Stomach (tissue), 9 donors: ENCODE measurements around the gene PLCG1. TPM values are rescaled to one million over a fixed set of nuclear protein-coding genes. Genes with fewer than 3 reads are reported as not detected.
"Not testable (repeated sequence)": the region's sequence is repeated elsewhere in the genome, so short reads cannot be mapped to it uniquely, and the experiment has no call there.

ENCODE experiments used
- DNase-seq, 2 donors: peaks; one replicate each; pipeline versions ENCODE4 v3.0.0 to v3.0.0-alpha.2; 2013 to 2019
- H3K27ac ChIP-seq, 5 donors: fragments of 200-600 bp in 4 of 5; sonication (generic) in 4 of 5; one replicate each; pipeline ENCODE4 v1.5.1; 2013 to 2019; ENCODE audit warnings: mild to moderate bottlenecking in 1 of 5, moderate library complexity in 1 of 5
- H3K27me3 ChIP-seq, 3 donors: fragments of 200-600 bp; sonication (generic); one replicate each; pipeline ENCODE4 v1.5.1; 2017 to 2019; ENCODE audit warnings: mixed run types in 1 of 3
- H3K36me3 ChIP-seq, 4 donors: fragments of 200-600 bp; sonication (generic); 1 replicate in 3 of 4; 2 replicates in 1 of 4; pipeline ENCODE4 v1.5.1; 2016 to 2019
- H3K4me1 ChIP-seq, 4 donors: fragments of 200-600 bp; sonication (generic); one replicate each; pipeline ENCODE4 v1.5.1; 2016 to 2019
- H3K4me3 ChIP-seq, 4 donors: fragments of 200-600 bp; sonication (generic) in 3 of 4; one replicate each; pipeline ENCODE4 v1.5.1; 2016 to 2019; ENCODE audit warnings: mild to moderate bottlenecking in 1 of 4
- H3K9me3 ChIP-seq, 4 donors: fragments of 200-600 bp; sonication (generic); one replicate each; pipeline ENCODE4 v1.5.1; 2016 to 2019
- CTCF ChIP-seq, 7 experiments: fragments of 450-650 bp in 4 of 7; fragments of 200-600 bp in 3 of 7; sonication (generic) in 3 of 7; IDR thresholded peaks; one replicate each; pipeline ENCODE4 v1.5.1; 2016 to 2019; ENCODE audit warnings: antibody characterized with exemption in 7 of 7, control low read depth in 2 of 7, mild to moderate bottlenecking in 1 of 7
- EP300 ChIP-seq: sonication (generic); formaldehyde crosslinking; IDR thresholded peaks from one replicate; pipeline ENCODE4 v1.6.1; 2017; ENCODE audit warnings: antibody characterized with exemption
- POLR2A ChIP-seq, 4 donors: fragments of 450-650 bp; IDR thresholded peaks; one replicate each; pipeline ENCODE4 v1.6.1; 2016; ENCODE audit warnings: antibody characterized with exemption in 4 of 4, control low read depth in 2 of 4, mild to moderate bottlenecking in 1 of 4, moderate library complexity in 1 of 4
- POLR2AphosphoS5 ChIP-seq, 3 donors: sonication (generic); formaldehyde crosslinking; IDR thresholded peaks; one replicate each; pipeline ENCODE4 v1.6.1; 2016; ENCODE audit warnings: antibody characterized with exemption in 3 of 3
- WGBS, 5 donors: extraction: QIAGEN DNeasy Blood & Tissue Kit in 3 of 5; methylation state at CpG; one replicate each; pipeline versions ENCODE4 v1.1.5 to v1.1.7; 2013 to 2018; 5-methylcytosine and 5-hydroxymethylcytosine counted together
- intact Hi-C: fragments of 100-400 bp; cut with DNase I; formaldehyde crosslinking; loops from one replicate; pipeline ENCODE4 v1.15.1; 2023; ENCODE audit warnings: low total_unique reads
- polyA plus RNA-seq, 3 donors: library from polyadenylated mRNA; stranded (reverse); fragments of 200-250 nt; gene quantifications; one replicate each; pipeline ENCODE4 v1.2.3, GENCODE V29; 2013
- total RNA-seq, 5 donors: library from RNA; depleted of rRNA; stranded (reverse); fragments of >200 nt; gene quantifications; one replicate each; pipeline versions ENCODE4 v1.1.0 to v1.2.3, GENCODE V29; 2014 to 2016
- donor health status: healthy with polysubstance abuse.
- donor health status: Bipolar disorder and iron deficiency.
- donor health status: healthy.

PLCG1 gene
- total and polyA plus RNA-seq, 8 donors: 16.3 to 576 (median 56.0) TPM

DNA sequence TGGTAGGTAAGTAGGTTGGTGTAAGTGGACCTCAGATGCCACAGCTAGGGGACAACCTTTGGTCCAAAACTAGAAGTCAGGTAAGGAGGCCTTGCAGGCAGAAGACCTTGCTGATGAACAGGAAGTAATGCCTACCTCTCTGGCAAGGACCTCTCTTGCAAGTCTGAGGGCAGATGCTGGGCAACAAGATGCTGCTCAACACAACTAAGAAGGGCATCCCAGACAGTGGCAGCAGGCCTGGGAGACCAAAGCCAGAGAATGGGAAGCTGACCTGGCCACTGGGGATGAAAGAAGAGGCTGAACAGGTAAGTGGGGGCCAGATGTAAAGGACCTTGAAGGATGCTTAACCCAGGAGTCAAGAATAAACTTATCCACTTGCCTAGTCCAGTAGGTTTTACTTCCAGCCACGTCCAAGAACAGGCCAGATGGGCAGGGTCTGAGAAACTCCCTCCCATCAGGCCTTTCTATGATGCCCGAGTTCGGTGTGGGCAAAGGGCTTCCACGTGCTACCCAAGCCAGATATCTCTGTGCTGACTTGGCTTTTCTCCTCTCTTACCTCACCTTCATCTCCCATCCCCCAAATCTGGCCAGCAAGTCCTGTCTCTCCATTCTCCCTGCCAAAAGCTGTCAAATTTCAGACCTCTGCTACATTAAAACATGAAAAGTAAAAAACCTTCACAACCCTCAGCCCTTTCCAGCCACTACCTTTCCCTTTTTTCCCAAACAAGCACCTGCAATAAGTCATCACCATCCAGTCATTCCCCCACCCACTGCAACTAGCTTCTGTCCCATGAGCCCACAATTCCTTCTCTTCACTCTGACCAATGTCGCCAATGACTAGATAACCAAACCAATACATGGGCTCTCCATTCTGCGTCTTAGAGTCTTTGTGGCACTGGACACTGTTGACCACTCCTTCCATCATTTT is 11.5 kb upstream of the PLCG1 start:
- H3K27me3 ChIP-seq: no peaks in the 10 kb centered on the region
- DNase-seq: no peak
- intact Hi-C loops: no loop called here
- 79 to 88% (median 85%) methylated on average over 6 of the region's 6 CpGs for WGBS, 5 donors
- TF ChIP-seq POLR2AphosphoS5 (IDR thresholded peaks at IDR 0.05) (no peak), POLR2A (IDR thresholded peaks at IDR 0.05) (no peak), CTCF (IDR thresholded peaks at IDR 0.05) (no peak), EP300 (no peak)
- H3K36me3 ChIP-seq: peaks cover 42 to 64% (median 60%) of the 10 kb centered on the region in 4 donors
- no peak overlapping the region for H3K27ac ChIP-seq
- H3K9me3 ChIP-seq: no peaks in the 10 kb centered on the region
- H3K4me3 ChIP-seq: no peak overlapping the region
- no peaks in the 10 kb centered on the region for H3K4me1 ChIP-seq

DNA sequence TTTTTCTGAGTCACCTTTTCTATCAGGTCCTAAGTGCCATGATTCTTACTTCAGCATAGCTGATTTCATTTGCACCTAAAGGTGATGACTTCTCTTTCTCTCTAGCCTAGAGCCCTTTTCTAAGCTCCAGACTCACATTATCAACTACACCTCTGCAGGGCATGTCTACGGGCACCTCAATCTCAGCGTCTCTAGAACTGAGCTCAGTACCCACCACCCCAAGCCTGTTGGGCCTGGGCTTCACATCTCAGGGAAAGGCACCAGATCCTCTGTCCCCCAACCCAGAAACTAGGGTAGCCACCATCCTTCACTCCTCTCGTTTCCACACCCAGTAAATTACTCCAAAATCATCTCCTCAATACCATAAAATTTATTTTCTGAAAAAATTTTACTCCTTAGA is 10.6 kb upstream of the PLCG1 start:
- Histone ChIP-seq H3K27me3 (no peaks in the 10 kb centered on the region), H3K4me1 (no peaks in the 10 kb centered on the region), H3K9me3 (no peaks in the 10 kb centered on the region), H3K4me3 (no peak overlapping the region), H3K27ac (no peak overlapping the region), H3K36me3 (peaks cover 33 to 54% (median 50%) of the 10 kb centered on the region in 4 donors)
- no peak for DNase-seq
- 93 to 97% (median 95%) methylated on average over 3 of the region's 3 CpGs for WGBS, 5 donors
- intact Hi-C loops: no loop called here
- TF ChIP-seq POLR2A (IDR thresholded peaks at IDR 0.05) (no peak), POLR2AphosphoS5 (IDR thresholded peaks at IDR 0.05) (no peak), EP300 (no peak), CTCF (IDR thresholded peaks at IDR 0.05) (no peak)

GRCh38 chr20:41128317-41128716 is 9.0 kb upstream of the PLCG1 start:
- DNase-seq, intact Hi-C loops, H3K27me3 ChIP-seq, H3K27ac ChIP-seq, H3K9me3 ChIP-seq, H3K4me1 ChIP-seq, H3K4me3 ChIP-seq: not testable (repeated sequence)
- peaks cover 17 to 38% (median 34%) of the 10 kb centered on the region in 4 donors for H3K36me3 ChIP-seq
- WGBS, 5 donors: 40 to 100% methylated on average over 1 of the region's 3 CpGs; no CpG with 5 or more reads in 3 of the 5 donors

- Histone ChIP-seq H3K9me3 (no peaks in the 10 kb centered on the region), H3K36me3 (peaks cover 0 to 4% (median 1%) of the 10 kb centered on the region in 4 donors), H3K4me1 (peaks cover 7 to 14% (median 11%) of the 10 kb centered on the region in 4 donors), H3K4me3 (no peak overlapping the region), H3K27me3 (no peaks in the 10 kb centered on the region), H3K27ac (no peak overlapping the region)
- WGBS, 5 donors: 65 to 86% (median 74%) methylated on average over 5 of the region's 5 CpGs
- intact Hi-C loops: no loop called here
- DNase-seq: no peak
- no peak for TF ChIP-seq POLR2A (IDR thresholded peaks at IDR 0.05)
- TF ChIP-seq CTCF (IDR thresholded peaks at IDR 0.05): no peak
- TF ChIP-seq EP300: no peak
- TF ChIP-seq POLR2AphosphoS5 (IDR thresholded peaks at IDR 0.05): no peak
Measured at GRCh38 chr20:41131594-41132387, 5.6 kb upstream of the PLCG1 start.

DNA sequence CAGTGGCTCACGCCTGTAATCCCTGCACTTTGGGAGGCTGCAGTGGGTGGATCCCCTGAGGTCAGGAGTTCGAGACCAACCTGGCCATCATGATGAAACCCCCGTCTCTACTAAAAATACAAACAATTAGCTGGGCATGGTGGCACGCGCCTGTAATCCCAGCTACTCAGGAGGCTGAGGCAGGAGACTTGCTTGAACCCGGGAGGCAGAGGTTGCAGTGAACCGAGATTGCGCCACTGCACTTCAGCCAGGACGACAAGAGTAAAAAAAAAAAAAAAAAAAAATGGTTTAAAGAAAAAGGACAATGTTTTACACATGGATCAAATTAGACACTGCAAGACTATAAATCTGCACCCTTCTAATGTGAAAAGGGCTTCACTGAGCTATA is 5.0 kb upstream of the PLCG1 start:
- H3K4me3 ChIP-seq, H3K27me3 ChIP-seq, H3K36me3 ChIP-seq, intact Hi-C loops, DNase-seq, H3K27ac ChIP-seq, H3K9me3 ChIP-seq: not testable (repeated sequence)
- WGBS, 5 donors: 85 to 88% (median 86%) methylated on average over 9 of the region's 9 CpGs
- H3K4me1 ChIP-seq: peaks cover 7 to 14% (median 11%) of the 10 kb centered on the region in 4 donors
